Measurements from ENCODE around the gene TBC1D3.
"Not testable (repeated sequence)": the region's sequence is repeated elsewhere in the genome, so short reads cannot be mapped to it uniquely, and the experiment has no call there.

Gene TBC1D3

GRCh38 chr17:38192455-38192854, at the start of gene TBC1D3:
TSS of gene TBC1D3 (minus strand) at chr17:38192555. CDS start at chr17:38191029, 1,526 bp downstream.
- not testable (repeated sequence) for DNase-seq

- DNase-seq = not testable (repeated sequence)
Measured at GRCh38 chr17:38232790-38233189, 40.4 kb upstream of the TBC1D3 start.

- not testable (repeated sequence) for DNase-seq
Measured at GRCh38 chr17:38225844-38226495, 33.6 kb upstream of the TBC1D3 start.

- DNase-seq = not testable (repeated sequence)
Measured at GRCh38 chr17:38220867-38221266, 28.5 kb upstream of the TBC1D3 start.

- not testable (repeated sequence) for DNase-seq
Measured at GRCh38 chr17:38200271-38200670, 7.9 kb upstream of the TBC1D3 start.

GRCh38 chr17:38134860-38135259, 57.5 kb downstream of the TBC1D3 start:
- DNase-seq = not testable (repeated sequence)

Data from activated CD4-positive, alpha-beta T cell treated with anti-CD3 and anti-CD28 coated beads for 1 hour (primary cell).